HG03354 (cell line): ENCODE results near the gene L2HGDH.
A peak's percentile ranks its signal among the peaks of the same experiment; 100 is the strongest.

Experiments used
- ATAC-seq: cut with Tn5 transposase; IDR thresholded peaks from one replicate; pipeline ENCODE4 v1.9.1; 2021; ENCODE audit warnings: mild to moderate bottlenecking; ENCODE audit not compliant: unreplicated experiment, poor library complexity, severe bottlenecking

The L2HGDH gene

DNA sequence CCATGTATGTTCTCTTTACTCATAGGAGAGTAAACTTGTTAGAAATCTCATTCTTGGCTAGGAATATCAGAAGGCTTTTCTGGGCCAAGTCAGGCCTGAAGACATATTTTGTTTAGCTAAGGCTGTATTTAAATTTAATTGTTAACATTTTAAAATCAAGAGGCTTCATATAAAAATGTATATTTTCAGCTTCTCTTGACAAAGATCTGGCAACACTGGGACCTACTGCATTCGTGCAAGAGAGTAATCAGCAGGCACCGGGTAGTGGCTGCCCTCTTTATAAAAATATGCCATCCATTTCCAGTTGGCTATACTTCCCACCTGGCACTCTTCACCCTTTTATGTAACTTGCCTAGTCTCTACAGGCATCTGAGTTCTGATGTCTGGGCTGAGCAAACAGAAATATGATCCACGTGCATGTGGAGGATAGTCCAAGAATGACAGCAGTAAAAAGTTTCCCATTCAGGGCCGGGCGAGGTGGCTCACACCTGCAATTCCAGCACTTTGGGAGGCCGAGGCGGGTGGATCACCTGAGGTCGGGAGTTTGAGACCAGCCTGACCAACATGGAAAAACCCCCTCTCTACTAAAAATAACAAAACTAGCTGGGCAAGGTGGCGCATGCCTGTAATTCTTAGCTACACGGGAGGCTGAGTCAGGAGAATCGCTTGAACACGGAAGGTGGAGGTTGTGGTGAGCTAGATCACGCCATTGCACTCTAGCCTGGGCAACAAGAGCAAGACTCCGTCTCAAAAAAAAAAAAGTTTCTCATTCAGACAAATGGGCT, 78.7 kb downstream of the L2HGDH start:
- no peak for ATAC-seq

DNA sequence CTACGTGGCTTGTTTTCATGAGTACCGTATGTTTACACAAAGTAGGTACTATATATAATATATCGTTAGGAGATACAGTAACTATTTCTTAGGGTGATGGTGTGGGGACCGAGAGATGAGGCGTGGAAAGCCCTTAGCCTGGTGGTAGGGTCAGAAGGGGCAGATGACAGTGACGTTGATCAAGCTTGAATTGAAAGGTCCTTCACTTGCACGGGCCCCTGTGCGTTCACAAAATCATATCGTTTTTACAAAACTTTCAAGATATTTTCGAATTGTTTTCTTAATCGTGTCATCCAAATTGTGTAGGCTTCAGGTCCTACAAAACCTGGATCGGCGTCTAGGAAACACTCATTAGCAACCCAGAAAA, 79.8 kb downstream of the L2HGDH start:
- no peak for ATAC-seq

DNA sequence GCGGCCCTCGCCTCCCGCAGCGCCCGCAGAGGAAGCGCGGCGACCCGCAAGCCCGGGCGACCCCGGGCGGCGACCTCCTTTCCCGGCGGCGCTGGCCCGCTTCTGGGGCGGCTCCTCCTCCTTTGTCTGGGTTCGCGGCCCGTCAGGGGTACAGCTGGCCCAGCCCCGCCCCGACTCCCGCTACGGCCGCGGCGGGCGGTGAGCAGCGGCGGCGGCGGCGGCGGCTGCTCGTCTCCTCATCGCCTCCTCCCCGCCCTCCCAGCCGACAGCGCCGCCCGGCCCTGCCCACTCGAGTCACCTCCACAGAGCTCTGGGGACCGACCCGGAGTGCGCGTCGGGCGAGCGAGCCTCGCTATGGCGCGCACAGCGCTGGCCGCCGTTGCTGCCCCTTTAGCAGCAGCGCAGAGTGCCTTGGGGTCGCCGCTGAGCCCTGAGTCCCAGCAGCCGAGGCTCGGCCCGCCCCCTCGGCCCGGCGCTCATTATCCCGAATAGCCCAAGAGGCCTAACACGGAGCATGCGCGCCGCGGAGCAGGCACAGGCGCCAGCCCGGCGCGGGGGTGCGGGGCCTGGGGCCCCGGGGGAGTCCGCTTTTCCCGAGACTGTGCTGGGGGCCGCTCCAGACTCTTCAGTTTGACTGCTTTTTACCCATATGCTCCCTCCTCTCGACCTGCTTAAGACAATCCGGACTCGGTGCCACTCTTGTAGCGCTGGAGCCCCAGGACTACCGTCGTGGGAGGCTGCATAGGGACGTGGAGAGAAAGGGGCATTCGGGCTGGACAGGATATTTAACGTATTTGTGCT, 80.4 kb downstream of the L2HGDH start, which contains the start of gene SOS2:
Gene SOS2, minus strand, starts transcription at position 104 of the 801 bp plus-strand sequence. CDS start 295 bp downstream, outside the sequence.
- ATAC-seq = peak; percentile 88

DNA sequence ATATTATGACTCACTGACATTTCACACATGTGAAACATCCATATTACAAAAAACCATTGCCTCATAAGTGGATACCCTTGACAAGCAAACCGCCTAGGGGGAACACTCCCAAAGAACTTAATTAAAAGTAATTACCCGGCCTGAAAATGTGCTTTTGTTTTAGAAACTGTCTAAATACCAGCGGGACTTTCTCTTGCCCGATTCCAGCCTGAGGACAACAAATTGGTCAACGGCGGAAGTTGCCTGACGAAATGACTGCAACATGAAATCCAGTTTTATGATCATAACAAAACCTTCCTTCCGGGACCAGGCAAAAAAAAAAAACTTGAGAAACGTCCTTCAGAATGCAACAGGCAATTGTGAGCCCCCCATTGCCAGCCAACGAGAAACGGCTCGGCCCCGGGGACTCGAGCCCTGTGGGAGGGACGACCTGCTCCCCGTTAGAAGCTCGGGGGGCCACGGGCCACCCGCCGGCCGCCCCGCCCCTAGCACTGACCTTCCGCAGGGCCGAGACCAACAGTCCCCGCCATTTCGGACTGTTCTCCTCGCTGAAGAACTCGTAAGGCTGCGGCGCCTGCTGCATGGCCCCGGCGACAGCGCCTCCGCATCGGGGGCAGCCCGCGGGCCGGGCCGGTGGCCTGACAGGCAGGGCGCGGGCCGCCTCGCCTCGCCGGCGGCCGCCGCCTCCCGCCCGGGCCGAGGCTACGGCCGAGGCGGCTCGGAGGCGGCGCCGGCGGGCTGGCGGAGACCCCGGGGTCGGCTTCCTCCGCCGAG, 81.1 kb downstream of the L2HGDH start:
- ATAC-seq = peak; percentile 42

DNA sequence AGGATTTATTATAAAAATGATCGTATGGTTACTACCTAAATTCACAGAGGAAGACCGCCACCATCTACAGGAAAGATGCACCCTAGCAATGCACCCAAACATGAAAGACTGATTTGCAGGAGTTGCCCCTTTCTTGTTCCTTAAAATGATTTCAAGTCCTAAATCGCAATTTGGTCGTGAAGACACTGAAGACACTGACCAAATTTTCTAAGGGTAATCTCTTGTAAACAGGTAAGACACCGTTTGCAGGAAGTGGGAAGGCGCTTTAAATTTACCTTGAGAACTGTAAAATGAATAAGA, 81.7 kb downstream of the L2HGDH start:
- no peak for ATAC-seq

DNA sequence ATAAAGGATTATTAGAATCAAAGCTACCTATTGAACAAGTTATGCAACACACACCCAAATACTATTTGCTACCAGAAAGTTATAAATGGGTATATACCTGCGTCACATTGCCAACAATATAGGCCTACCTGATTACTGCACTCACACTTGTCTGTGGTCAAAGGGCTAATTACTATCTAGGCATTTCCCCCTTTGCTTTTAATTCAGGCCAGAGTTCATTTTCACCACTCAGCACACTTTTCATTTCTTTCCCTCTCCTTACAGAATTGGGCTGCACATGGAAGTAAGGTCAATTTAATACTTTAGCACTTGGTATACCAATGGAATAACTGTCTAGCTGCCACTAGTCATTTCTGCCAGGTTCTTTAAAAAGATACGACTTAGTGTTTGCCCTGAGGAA, 82.3 kb downstream of the L2HGDH start:
- no peak for ATAC-seq

DNA sequence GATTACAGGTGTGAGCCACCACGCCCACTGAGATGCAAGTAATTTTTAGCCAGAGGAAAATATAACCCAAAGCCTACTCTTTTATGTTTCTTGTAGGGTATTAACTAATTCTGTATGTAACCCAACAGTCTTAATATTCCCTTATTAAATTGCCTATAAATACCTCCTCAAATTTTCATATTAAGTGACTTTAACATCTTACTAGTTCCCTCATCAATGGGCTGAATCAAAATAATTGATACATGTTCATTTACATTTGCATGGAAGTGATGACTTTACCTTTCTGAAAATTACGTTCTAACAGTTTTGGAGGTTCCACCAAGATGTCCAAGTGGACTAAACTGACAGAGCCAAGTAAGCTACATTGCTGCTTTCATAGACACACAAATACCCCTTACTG, 83.7 kb downstream of the L2HGDH start:
- no peak for ATAC-seq

DNA sequence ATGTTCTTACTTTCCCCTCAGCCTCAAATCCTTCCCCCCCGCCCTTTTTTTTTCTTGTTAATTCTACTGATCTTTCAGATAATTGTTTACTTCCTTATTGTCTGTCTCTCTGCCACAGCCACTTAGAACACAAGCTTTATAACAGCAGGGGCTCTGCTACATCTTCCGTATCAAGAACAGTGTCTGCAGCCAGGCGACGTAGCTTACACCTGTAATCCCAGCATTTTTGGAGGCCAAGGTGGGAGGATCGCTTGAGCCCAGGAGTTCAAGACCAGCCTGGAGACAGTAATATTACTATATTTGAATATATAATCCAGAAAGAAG, 86.1 kb downstream of the L2HGDH start:
- ATAC-seq = no peak

DNA sequence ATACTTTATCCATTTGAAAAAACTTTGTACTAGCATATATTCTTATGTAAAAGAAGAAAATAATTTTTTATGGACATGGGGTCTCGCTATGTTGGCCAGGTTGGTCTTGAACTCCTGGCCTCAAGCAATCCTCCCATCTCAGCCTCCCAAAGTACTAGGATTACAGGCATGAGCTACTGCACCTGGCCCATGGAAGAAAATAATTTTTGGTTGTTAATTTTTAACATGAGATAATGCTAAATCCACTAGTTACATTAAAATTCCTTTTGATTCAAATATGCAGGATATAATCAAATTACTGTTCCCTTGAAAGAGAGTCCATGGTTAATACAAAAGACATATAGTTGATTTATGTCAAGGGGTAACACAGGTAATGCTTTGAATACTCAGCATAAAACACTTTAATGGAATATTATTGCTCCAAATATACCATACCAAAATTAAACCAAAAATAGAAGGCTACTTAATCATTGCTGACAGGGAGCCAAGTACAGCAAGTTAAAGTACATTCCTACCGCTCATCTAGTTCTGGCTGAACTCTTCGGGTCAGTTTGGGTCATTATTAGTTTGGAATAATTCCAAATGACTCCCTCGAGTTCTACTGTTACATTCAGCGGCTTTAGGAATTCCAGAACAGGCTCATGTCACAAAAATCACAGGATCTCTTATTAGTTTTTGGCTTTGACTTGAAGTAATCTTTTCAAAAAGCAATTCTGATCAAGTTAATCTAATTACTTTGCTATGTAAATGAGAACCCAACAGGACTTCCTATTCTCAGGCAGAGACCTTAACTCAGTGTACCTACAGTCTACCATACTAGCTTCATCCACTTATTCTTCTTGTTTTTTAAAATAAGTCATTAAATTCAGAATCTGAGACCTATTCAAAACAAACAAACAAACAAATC, 86.7 kb downstream of the L2HGDH start:
- no peak for ATAC-seq

DNA sequence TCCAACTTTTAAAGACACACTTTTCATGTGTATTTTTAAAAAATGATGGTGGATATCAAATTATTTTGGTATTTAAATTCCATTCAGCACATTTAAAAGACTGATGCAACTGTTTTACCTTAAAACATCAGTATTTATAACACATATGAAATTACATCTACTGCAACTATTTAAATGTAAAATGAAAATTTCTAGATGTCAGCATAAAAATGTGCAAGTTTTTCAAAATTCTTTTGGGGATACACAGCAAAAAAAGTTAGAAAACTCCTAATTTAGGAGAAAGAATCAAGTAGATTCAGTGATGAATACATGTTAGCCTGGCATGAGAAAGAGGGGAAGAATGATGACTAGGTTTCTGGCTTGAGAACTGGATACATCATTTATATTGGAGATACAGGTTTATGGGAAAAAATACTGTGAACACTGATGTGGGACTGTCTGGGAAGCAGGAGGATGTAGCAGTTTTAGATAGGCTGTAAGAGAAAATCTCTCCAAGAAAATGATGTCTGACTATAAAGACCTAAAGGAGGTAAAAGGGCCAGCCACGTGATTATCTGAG, 89.9 kb downstream of the L2HGDH start:
- no peak for ATAC-seq

DNA sequence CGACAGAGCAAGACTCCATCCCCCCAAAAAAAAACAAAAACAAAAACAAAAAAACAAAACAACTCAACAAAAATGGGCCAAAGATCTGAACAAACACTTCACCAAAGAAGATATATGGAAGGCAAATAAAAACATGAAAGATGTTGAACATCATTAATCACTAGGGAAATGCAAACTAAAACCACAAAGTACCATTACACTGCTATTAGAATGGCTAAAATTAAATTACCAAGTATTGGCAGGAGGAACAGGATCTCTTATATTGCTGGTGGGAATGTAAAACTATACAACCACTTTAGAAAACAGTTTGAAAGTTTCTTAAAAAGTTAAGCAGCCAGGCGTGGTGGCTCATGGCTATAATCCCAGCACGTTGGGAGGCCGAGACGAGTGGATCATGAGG, 93.5 kb downstream of the L2HGDH start:
- no peak for ATAC-seq

DNA sequence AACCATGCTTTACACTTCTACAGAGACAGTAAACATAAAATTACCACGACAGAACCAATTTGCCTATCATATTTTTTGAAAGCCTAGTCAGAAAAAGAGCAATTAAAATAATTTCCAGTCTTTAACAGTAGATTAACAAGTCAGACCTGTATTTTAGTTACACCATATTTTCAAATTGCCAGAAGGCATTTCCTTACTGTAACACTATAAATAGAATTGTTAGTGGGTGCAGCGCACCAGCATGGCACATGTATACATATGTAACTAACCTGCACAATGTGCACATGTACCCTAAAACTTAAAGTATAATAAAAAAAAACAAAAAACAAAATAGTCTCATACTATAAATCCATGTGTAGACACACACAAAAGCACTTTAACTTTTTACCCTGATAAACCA, 96.6 kb downstream of the L2HGDH start:
- no peak for ATAC-seq

DNA sequence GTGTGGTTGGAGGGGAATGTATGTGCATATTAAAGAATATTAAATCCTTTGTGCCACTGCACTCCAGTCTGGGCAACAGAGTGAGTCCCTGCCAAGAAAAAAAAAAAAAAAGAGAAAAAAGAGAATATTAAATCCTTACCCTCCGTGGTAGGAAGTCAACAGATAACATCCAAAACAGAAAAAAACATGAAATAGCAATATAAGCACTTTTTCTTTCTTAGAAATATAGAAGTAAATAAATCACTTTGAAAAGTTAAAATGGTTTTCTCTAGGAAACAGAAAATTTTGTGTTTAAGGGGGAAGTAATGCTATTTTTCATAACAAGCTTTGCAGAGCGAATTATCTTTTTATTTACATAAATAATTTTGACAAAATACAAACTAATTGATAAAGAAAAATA, 98.2 kb downstream of the L2HGDH start:
- no peak for ATAC-seq

DNA sequence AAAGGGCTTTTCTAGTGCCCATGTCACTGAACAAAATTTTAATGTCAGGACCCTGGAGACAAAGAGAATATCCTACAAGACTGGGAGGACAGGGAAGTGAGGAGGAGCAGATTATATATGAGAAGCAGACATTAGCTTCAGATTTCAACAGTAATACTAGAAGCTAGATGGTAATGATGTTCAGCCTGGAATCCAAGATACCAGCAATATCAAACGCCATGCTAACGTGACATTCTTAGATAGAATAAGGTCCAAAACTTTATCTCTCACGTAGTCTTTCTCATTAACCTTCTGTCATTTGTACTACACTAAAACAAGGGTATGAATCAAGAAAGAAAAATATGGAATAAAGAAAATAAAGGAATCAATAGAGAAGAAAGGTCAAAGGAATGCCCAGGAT, 99.3 kb downstream of the L2HGDH start:
- no peak for ATAC-seq

DNA sequence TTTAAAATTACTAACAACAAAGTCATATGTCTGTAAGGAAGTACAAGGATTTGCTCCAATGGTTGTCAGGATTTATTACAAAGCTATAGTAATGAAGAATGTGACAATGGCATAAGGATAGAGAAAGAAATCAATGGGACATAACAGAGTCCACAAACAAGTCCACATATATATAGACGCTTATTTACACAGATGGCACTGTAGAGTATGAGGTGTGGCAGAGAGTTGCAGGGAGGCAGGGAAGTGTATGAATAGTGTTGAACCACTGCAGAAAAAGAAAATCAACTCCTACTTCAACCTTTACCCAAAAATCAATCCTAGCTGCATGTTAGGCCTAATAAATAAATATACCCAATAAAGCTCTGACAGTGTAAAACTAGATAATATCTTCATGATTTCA, 102.0 kb downstream of the L2HGDH start:
- no peak for ATAC-seq

DNA sequence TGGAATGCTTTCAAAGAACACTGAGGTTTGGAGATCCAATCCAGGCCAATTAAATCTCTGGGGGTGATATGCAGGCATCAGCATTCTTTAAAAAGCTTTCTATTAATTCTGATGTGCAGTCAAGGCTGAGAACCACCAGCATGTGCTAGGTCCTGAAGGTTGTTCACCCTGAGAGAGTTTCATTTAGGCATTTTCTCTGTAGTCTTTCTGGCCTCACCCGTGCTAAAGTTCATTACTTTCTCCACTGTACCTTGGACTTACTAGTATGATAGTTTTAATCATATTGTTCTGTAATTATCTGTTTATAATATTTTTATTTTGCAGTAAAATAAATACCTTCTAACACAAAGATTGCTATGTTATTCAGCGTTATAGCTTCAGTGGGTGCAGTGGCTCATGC, 113.5 kb downstream of the L2HGDH start:
- ATAC-seq = no peak

DNA sequence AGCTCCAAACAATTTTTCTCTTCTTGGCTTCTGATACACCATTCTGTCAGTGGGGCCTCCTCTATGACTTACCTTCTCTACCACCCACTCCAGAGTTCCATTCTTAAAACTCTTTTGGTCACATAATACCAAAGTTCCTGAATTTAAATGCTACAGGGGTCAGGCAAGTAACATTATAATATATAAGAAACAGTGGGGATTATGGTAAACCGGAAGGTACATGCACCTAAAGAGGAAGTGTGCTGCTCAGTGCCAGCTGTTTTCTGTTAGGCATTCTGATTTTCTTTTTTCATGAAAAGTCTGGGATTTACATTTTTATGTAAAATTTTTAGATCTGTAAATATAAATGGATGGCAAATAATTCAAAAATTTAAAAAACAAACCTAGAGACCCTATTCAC, 120.5 kb downstream of the L2HGDH start:
- ATAC-seq = no peak
